ENCODE data around the gene HRH2. TPM values are rescaled to one million over a fixed set of nuclear protein-coding genes. Genes with fewer than 3 reads are reported as not detected.

Gene HRH2
- total RNA-seq, 6 experiments from 2014 or later = not detected

GRCh38 chr5:175681968-175682340 is 24.1 kb downstream of the HRH2 start:
- Mint-ChIP-seq H3K27ac (no peak overlapping the region), H3K36me3 (ENCODE audit: low read depth) (no peaks in the 10 kb centered on the region; the same call in 1 of the 2 replicates), H3K4me3 (no peak overlapping the region), H3K4me1 (ENCODE audit: low read depth) (no peaks in the 10 kb centered on the region), H3K27me3 (ENCODE audit: insufficient read depth) (peaks cover 7% of the 10 kb centered on the region), H3K9me3 (peaks cover 40% of the 10 kb centered on the region)
- DNase-seq = no peak
- TF ChIP-seq CTCF (IDR thresholded peaks at IDR 0.05) = no peak

GRCh38 chr5:175682664-175683063 is 24.8 kb downstream of the HRH2 start:
- no peak overlapping the region for H3K27ac Mint-ChIP-seq
- no peak for TF ChIP-seq CTCF (IDR thresholded peaks at IDR 0.05)
- H3K4me3 Mint-ChIP-seq = no peak overlapping the region
- H3K27me3 Mint-ChIP-seq (ENCODE audit: insufficient read depth) = peaks cover 7% of the 10 kb centered on the region
- H3K36me3 Mint-ChIP-seq (ENCODE audit: low read depth) = no peaks in the 10 kb centered on the region; the same call in 1 of the 2 replicates
- no peaks in the 10 kb centered on the region for H3K4me1 Mint-ChIP-seq (ENCODE audit: low read depth)
- H3K9me3 Mint-ChIP-seq = peaks cover 36% of the 10 kb centered on the region
- DNase-seq = no peak

- no peak overlapping the region for H3K27ac Mint-ChIP-seq
- H3K36me3 Mint-ChIP-seq (ENCODE audit: low read depth) = no peaks in the 10 kb centered on the region
- no peak for TF ChIP-seq CTCF (IDR thresholded peaks at IDR 0.05)
- peaks cover 11% of the 10 kb centered on the region for H3K27me3 Mint-ChIP-seq (ENCODE audit: insufficient read depth)
- no peaks in the 10 kb centered on the region for H3K4me1 Mint-ChIP-seq (ENCODE audit: low read depth)
- peaks cover 36% of the 10 kb centered on the region for H3K9me3 Mint-ChIP-seq
- DNase-seq = no peak
- no peak overlapping the region for H3K4me3 Mint-ChIP-seq
Measured at GRCh38 chr5:175683231-175683630, 25.4 kb downstream of the HRH2 start.

GRCh38 chr5:175683921-175684320 is 26.1 kb downstream of the HRH2 start:
- Mint-ChIP-seq H3K27ac (no peak overlapping the region), H3K4me3 (no peak overlapping the region), H3K4me1 (ENCODE audit: low read depth) (no peaks in the 10 kb centered on the region), H3K36me3 (ENCODE audit: low read depth) (no peaks in the 10 kb centered on the region), H3K27me3 (ENCODE audit: insufficient read depth) (peaks cover 12% of the 10 kb centered on the region), H3K9me3 (peaks cover 40% of the 10 kb centered on the region)
- DNase-seq = no peak
- no peak for TF ChIP-seq CTCF (IDR thresholded peaks at IDR 0.05)

GRCh38 chr5:175684931-175685330 is 27.1 kb downstream of the HRH2 start:
- no peak for DNase-seq
- no peak for TF ChIP-seq CTCF (IDR thresholded peaks at IDR 0.05)
- Mint-ChIP-seq H3K27ac (no peak overlapping the region), H3K9me3 (peaks cover 47% of the 10 kb centered on the region), H3K27me3 (ENCODE audit: insufficient read depth) (peaks cover 9% of the 10 kb centered on the region), H3K36me3 (ENCODE audit: low read depth) (no peaks in the 10 kb centered on the region), H3K4me3 (no peak overlapping the region), H3K4me1 (ENCODE audit: low read depth) (no peaks in the 10 kb centered on the region)
